Activated CD8-positive, alpha-beta memory T cell treated with anti-CD3 and anti-CD28 coated beads for 36 hours (primary cell): ENCODE measurements around the gene CLIP4. TPM values are rescaled to one million over a fixed set of nuclear protein-coding genes. Genes with fewer than 3 reads are reported as not detected.
"Not testable (repeated sequence)": the region's sequence is repeated elsewhere in the genome, so short reads cannot be mapped to it uniquely, and the experiment has no call there.

Experiments used
- CTCF ChIA-PET: fragments of 350-600 bp; sonication (Branson Sonifier 250); formaldehyde crosslinking; loops from one replicate; lab custom pipeline; 2021; ENCODE audit warnings: antibody characterized with exemption; lab: Charles Lee
- POLR2A ChIA-PET: fragments of 350-600 bp; sonication (Branson Sonifier 250); formaldehyde crosslinking; loops from one replicate; lab custom pipeline; 2021; ENCODE audit warnings: antibody characterized with exemption; lab: Charles Lee
- total RNA-seq, 2 experiments: library from RNA; stranded (reverse); gene quantifications; one replicate each; pipeline ENCODE4 v1.2.3, GENCODE V29; 2021

CLIP4 gene
- 10 to 100 TPM; 18.5 to 21.5 TPM for total RNA-seq

- ChIA-PET POLR2A (interaction anchor here (1.2 kb wide), 1 partner anchor 103 kb away, joined by 7 read pairs; no protein-coding TSS in a partner anchor), CTCF (no interaction called here)
These were observed at the start of gene CLIP4 for GRCh38 chr2:29114946-29115609. Gene CLIP4 (plus strand): TSS chr2:29115415. CDS start chr2:29121389, 5,974 bp downstream.

- ChIA-PET CTCF (interaction anchor here (1.1 kb wide), 1 partner anchor 9 kb away, joined by 3 read pairs; no protein-coding TSS in a partner anchor), POLR2A (no interaction called here)
These were observed 48.8 kb upstream of the CLIP4 start for GRCh38 chr2:29066271-29066860.

- POLR2A ChIA-PET, result no interaction called here
- CTCF ChIA-PET, result no interaction called here
These were observed 48.1 kb upstream of the CLIP4 start for GRCh38 chr2:29066997-29067605.

- CTCF ChIA-PET, result no interaction called here
- POLR2A ChIA-PET, result no interaction called here
These were observed 46.7 kb upstream of the CLIP4 start for GRCh38 chr2:29068513-29068912.

- ChIA-PET POLR2A (no interaction called here), CTCF (no interaction called here)
These were observed 44.7 kb upstream of the CLIP4 start for GRCh38 chr2:29070526-29070925.

GRCh38 chr2:29071032-29071975 is 43.9 kb upstream of the CLIP4 start:
- CTCF ChIA-PET, result no interaction called here
- POLR2A ChIA-PET, result no interaction called here

GRCh38 chr2:29072251-29072650 is 43.0 kb upstream of the CLIP4 start:
- ChIA-PET POLR2A (no interaction called here), CTCF (no interaction called here)

GRCh38 chr2:29072971-29073725 is 42.1 kb upstream of the CLIP4 start:
- ChIA-PET CTCF (no interaction called here), POLR2A (no interaction called here)

- CTCF ChIA-PET, result interaction anchor here (0.5 kb wide), 1 partner anchor 264 kb away, joined by 4 read pairs; no protein-coding TSS in a partner anchor
- POLR2A ChIA-PET, result no interaction called here
These were observed 41.3 kb upstream of the CLIP4 start for GRCh38 chr2:29073933-29074332.

- CTCF ChIA-PET, result interaction anchor here (0.5 kb wide), 1 partner anchor 265 kb away, joined by 4 read pairs; no protein-coding TSS in a partner anchor
- POLR2A ChIA-PET, result no interaction called here
These were observed 40.8 kb upstream of the CLIP4 start, which contains the start of gene PCARE for GRCh38 chr2:29074411-29074810. Gene PCARE (minus strand): TSS chr2:29074523. CDS start chr2:29074261, 262 bp downstream.

- POLR2A ChIA-PET, result no interaction called here
- CTCF ChIA-PET, result no interaction called here
These were observed 39.1 kb upstream of the CLIP4 start for GRCh38 chr2:29075894-29076705.

- ChIA-PET POLR2A (no interaction called here), CTCF (no interaction called here)
These were observed 35.3 kb upstream of the CLIP4 start for GRCh38 chr2:29079887-29080286.

GRCh38 chr2:29080886-29081743 is 34.1 kb upstream of the CLIP4 start:
- ChIA-PET CTCF (no interaction called here), POLR2A (no interaction called here)

- ChIA-PET POLR2A (no interaction called here), CTCF (no interaction called here)
These were observed 32.3 kb upstream of the CLIP4 start for GRCh38 chr2:29082804-29083495.

GRCh38 chr2:29084554-29084953 is 30.7 kb upstream of the CLIP4 start:
- ChIA-PET POLR2A (no interaction called here), CTCF (no interaction called here)

GRCh38 chr2:29090311-29090710 is 24.9 kb upstream of the CLIP4 start:
- CTCF ChIA-PET, POLR2A ChIA-PET: not testable (repeated sequence)

GRCh38 chr2:29096969-29097368 is 18.2 kb upstream of the CLIP4 start:
- ChIA-PET POLR2A (no interaction called here), CTCF (no interaction called here)
